Stimulated activated CD8-positive, alpha-beta memory T cell treated with anti-CD3 and anti-CD28 coated beads, Interleukin-7, amount 100 ng/mL, for 1 hour (primary cell): Measurements from ENCODE around the gene PAWR.
"Not testable (repeated sequence)": the region's sequence is repeated elsewhere in the genome, so short reads cannot be mapped to it uniquely, and the experiment has no call there.

Experiments used
- DNase-seq, 2 donors: peaks; one replicate each; pipeline ENCODE4 v3.0.0-alpha.2; 2020; ENCODE audit warnings: low read depth in 2 of 2

PAWR gene

GRCh38 chr12:79687711-79688260, 3.0 kb downstream of the PAWR start:
- no peak for DNase-seq

GRCh38 chr12:79686171-79686570, 4.6 kb downstream of the PAWR start:
- DNase-seq = no peak

GRCh38 chr12:79685068-79685467, 5.7 kb downstream of the PAWR start:
- no peak for DNase-seq

- not testable (repeated sequence) for DNase-seq
Observed at GRCh38 chr12:79684338-79684737, 6.4 kb downstream of the PAWR start.

- no peak for DNase-seq
Observed at GRCh38 chr12:79682593-79682992, 8.2 kb downstream of the PAWR start.

- no peak for DNase-seq
Observed at GRCh38 chr12:79681008-79681590, 9.7 kb downstream of the PAWR start.

GRCh38 chr12:79680051-79680450, 10.7 kb downstream of the PAWR start:
- DNase-seq = no peak

- no peak for DNase-seq
Observed at GRCh38 chr12:79678306-79678705, 12.5 kb downstream of the PAWR start.

GRCh38 chr12:79677672-79678071, 13.1 kb downstream of the PAWR start:
- no peak for DNase-seq

GRCh38 chr12:79676579-79676978, 14.2 kb downstream of the PAWR start:
- DNase-seq = no peak

GRCh38 chr12:79674629-79675028, 16.1 kb downstream of the PAWR start:
- no peak for DNase-seq

- no peak for DNase-seq
Observed at GRCh38 chr12:79673354-79673753, 17.4 kb downstream of the PAWR start.

- DNase-seq = no peak
Observed at GRCh38 chr12:79668113-79668512, 22.7 kb downstream of the PAWR start.

GRCh38 chr12:79665212-79665887, 25.4 kb downstream of the PAWR start:
- no peak for DNase-seq

- DNase-seq = no peak
Observed at GRCh38 chr12:79664518-79664917, 26.2 kb downstream of the PAWR start.

GRCh38 chr12:79662046-79662811, 28.5 kb downstream of the PAWR start:
- no peak for DNase-seq

GRCh38 chr12:79661629-79662028, 29.1 kb downstream of the PAWR start:
- DNase-seq = no peak

- DNase-seq = no peak
Observed at GRCh38 chr12:79659961-79660431, 30.8 kb downstream of the PAWR start.

- DNase-seq = no peak
Observed at GRCh38 chr12:79658221-79658620, 32.5 kb downstream of the PAWR start.

- no peak for DNase-seq
Observed at GRCh38 chr12:79657136-79657535, 33.6 kb downstream of the PAWR start.

- DNase-seq = no peak
Observed at GRCh38 chr12:79655036-79655435, 35.7 kb downstream of the PAWR start.

- DNase-seq = no peak
Observed at GRCh38 chr12:79652521-79652920, 38.2 kb downstream of the PAWR start.

- DNase-seq = no peak
Observed at GRCh38 chr12:79650440-79650839, 40.3 kb downstream of the PAWR start.
